Prostate gland (tissue), 2 donors: ENCODE measurements around the gene TBC1D5.

Experiments
- POLR2A ChIP-seq: fragments of 450-650 bp; IDR thresholded peaks from one replicate; pipeline ENCODE4 v1.6.1; 2016; ENCODE audit warnings: antibody characterized with exemption, mild to moderate bottlenecking
- POLR2AphosphoS5 ChIP-seq: sonication (generic); formaldehyde crosslinking; IDR thresholded peaks from one replicate; pipeline ENCODE4 v1.6.1; 2017; ENCODE audit warnings: antibody characterized with exemption
- TF ChIP-seq, protein P1 (sequence below), 4 experiments: fragments of 200-600 bp in 2 of 4; fragments of 450-650 bp in 2 of 4; sonication (generic) in 2 of 4; IDR thresholded peaks; 1 replicate in 3 of 4; 2 replicates in 1 of 4; pipeline ENCODE4 v1.5.1; 2016 to 2019; ENCODE audit warnings: antibody characterized with exemption in 4 of 4, mild to moderate bottlenecking in 2 of 4, moderate library complexity in 2 of 4

DNA sequence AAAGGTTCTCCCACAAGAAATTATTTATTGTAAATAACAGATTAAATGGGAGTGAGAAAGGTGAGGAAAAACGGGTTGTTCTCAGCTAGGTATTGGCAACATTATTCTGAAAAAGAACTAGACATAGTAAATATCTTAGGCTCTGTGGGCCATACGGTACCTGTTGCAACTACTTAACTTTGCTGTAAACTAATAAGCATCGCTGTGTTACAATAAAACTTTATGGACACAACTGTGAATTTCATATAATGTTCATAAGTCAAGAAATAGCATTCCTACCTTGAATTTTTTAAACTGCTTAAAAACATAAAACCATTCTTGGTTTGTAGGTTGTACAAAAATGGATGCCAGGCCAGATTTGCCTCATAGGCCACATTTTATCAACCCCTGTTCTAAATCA is 183.9 kb downstream of the TBC1D5 start:
- no peak for TF ChIP-seq POLR2A
- TF ChIP-seq, protein P1, sequence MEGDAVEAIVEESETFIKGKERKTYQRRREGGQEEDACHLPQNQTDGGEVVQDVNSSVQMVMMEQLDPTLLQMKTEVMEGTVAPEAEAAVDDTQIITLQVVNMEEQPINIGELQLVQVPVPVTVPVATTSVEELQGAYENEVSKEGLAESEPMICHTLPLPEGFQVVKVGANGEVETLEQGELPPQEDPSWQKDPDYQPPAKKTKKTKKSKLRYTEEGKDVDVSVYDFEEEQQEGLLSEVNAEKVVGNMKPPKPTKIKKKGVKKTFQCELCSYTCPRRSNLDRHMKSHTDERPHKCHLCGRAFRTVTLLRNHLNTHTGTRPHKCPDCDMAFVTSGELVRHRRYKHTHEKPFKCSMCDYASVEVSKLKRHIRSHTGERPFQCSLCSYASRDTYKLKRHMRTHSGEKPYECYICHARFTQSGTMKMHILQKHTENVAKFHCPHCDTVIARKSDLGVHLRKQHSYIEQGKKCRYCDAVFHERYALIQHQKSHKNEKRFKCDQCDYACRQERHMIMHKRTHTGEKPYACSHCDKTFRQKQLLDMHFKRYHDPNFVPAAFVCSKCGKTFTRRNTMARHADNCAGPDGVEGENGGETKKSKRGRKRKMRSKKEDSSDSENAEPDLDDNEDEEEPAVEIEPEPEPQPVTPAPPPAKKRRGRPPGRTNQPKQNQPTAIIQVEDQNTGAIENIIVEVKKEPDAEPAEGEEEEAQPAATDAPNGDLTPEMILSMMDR (IDR thresholded peaks at IDR 0.05) = no peak
- TF ChIP-seq POLR2AphosphoS5 = no peak
